CD4-positive, alpha-beta T cell (primary cell): ENCODE results near the gene NEUROD1. TPM values are rescaled to one million over a fixed set of nuclear protein-coding genes. Genes with fewer than 3 reads are reported as not detected.

Experiments
- ATAC-seq: fragments of 200-7000 bp; cut with Tn5 transposase; one replicate; pipeline ENCODE4 v1.10.0; 2022; ENCODE audit warnings: mild to moderate bottlenecking; ENCODE audit not compliant: poor library complexity
- CTCF ChIA-PET: fragments of 350-600 bp; sonication (Branson Sonifier 250); formaldehyde crosslinking; loops from one replicate; lab custom pipeline; 2021; ENCODE audit warnings: antibody characterized with exemption, inconsistent platforms; lab: Charles Lee
- POLR2A ChIA-PET: fragments of 350-600 bp; sonication (Branson Sonifier 250); formaldehyde crosslinking; loops from one replicate; lab custom pipeline; 2021; ENCODE audit warnings: antibody characterized with exemption, inconsistent platforms; lab: Charles Lee
- DNase-seq, 14 experiments: peaks; one replicate each; pipeline ENCODE4 v3.0.0-alpha.2; 2013 to 2020; ENCODE audit warnings: mixed read lengths in 2 of 14
- H3K27ac ChIP-seq, 2 donors: one replicate each; pipeline versions ENCODE4 v1.5.1 to v1.7.0; 2013; ENCODE audit warnings: low read length in 2 of 2, low read depth in 1 of 2, mild to moderate bottlenecking in 1 of 2
- H3K27me3 ChIP-seq, 2 experiments: 1 replicate in 1 of 2; 2 replicates in 1 of 2; pipeline versions ENCODE4 v1.6.1 to v1.7.0; 2013; ENCODE audit warnings: low read length in 2 of 2, control low read depth in 1 of 2, mild to moderate bottlenecking in 1 of 2, moderate library complexity in 1 of 2; ENCODE audit not compliant: insufficient read depth in 2 of 2, control insufficient read depth in 1 of 2
- H3K36me3 ChIP-seq: one replicate; pipeline ENCODE4 v1.6.1; 2013; ENCODE audit warnings: low read length, control low read depth; ENCODE audit not compliant: insufficient read depth
- H3K4me1 ChIP-seq: one replicate; pipeline ENCODE4 v1.6.1; 2013; ENCODE audit warnings: low read length, control low read depth; ENCODE audit not compliant: insufficient read depth
- H3K4me3 ChIP-seq: one replicate; pipeline ENCODE4 v1.5.1; 2013; ENCODE audit warnings: mild to moderate bottlenecking, low read length, moderate library complexity
- H3K9me3 ChIP-seq, 2 experiments: 1 replicate in 1 of 2; 2 replicates in 1 of 2; pipeline versions ENCODE4 v1.6.1 to v1.7.0; 2013; ENCODE audit warnings: low read length in 2 of 2, mild to moderate bottlenecking in 2 of 2, control low read depth in 1 of 2, moderate library complexity in 1 of 2; ENCODE audit not compliant: control insufficient read depth in 1 of 2, insufficient read depth in 1 of 2
- H3K27ac Mint-ChIP-seq: one replicate; pipeline ENCODE4 v1.8.0; 2020; ENCODE audit warnings: mixed read lengths
- H3K27me3 Mint-ChIP-seq: one replicate; pipeline ENCODE4 v1.8.0; 2021; ENCODE audit warnings: mixed read lengths
- H3K36me3 Mint-ChIP-seq: one replicate; pipeline ENCODE4 v1.8.0; 2021; ENCODE audit warnings: low read depth, mixed read lengths
- H3K4me1 Mint-ChIP-seq: one replicate; pipeline ENCODE4 v1.8.0; 2021; ENCODE audit warnings: low read depth, mixed read lengths
- H3K4me3 Mint-ChIP-seq: one replicate; pipeline ENCODE4 v1.8.0; 2020; ENCODE audit warnings: mild to moderate bottlenecking, mixed read lengths
- H3K9me3 Mint-ChIP-seq: one replicate; pipeline ENCODE4 v1.8.0; 2020; ENCODE audit warnings: mixed read lengths
- intact Hi-C, 2 experiments: fragments of 100-400 bp; cut with DNase I in 1 of 2; cut with micrococcal nuclease in 1 of 2; formaldehyde crosslinking; loops; one replicate each; pipeline versions ENCODE4 v1.15.1 to v1.9.0; 2023 to 2025; cut with DNase I, micrococcal nuclease
- total RNA-seq, 174 experiments: library from RNA in 2 of 174; stranded (reverse) in 2 of 174; gene quantifications; one replicate each; pipeline ENCODE4 v1.2.3 and lab custom pipeline; 2021 to 2026
- TF ChIP-seq, protein P1 (sequence below): fragments of 200-600 bp; IDR thresholded peaks from one replicate; pipeline ENCODE4 v1.8.0; 2022; ENCODE audit warnings: antibody characterized with exemption, mild to moderate bottlenecking

Gene NEUROD1
- total RNA-seq, 2 experiments from 2014 or later = not detected

DNA sequence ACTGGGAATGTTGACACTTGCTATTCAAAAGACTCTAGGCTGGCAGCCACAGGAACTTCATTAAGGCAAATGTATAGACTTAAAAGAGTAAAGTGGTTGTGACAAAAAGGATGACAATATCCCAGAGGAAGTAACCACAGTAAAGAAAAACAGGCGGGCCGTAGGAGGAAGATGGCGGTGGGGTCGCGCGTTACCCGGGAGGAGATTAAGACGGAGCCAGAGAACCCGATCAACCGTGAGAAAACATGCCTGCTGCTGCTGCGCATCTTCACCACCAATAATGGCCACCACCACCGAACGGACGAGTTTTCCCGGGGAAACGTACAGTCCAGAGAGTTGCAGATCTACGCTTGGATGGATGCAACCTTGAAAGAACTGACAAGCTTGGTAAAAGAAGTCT lies 14.0 kb upstream of the NEUROD1 start:
- Mint-ChIP-seq H3K27ac (no peak overlapping the region), H3K4me1 (no peaks in the 10 kb centered on the region), H3K36me3 (no peaks in the 10 kb centered on the region), H3K27me3 (peaks cover 15% of the 10 kb centered on the region), H3K9me3 (no peaks in the 10 kb centered on the region), H3K4me3 (no peak overlapping the region)
- Histone ChIP-seq H3K4me3 (no peak overlapping the region), H3K27ac (no peak overlapping the region), H3K36me3 (no peaks in the 10 kb centered on the region), H3K27me3 (peaks cover 0 to 13% of the 10 kb centered on the region in 2 experiments), H3K4me1 (no peaks in the 10 kb centered on the region), H3K9me3 (no peaks in the 10 kb centered on the region)
- ATAC-seq (no peak), DNase-seq (no peak)
- ChIA-PET CTCF (no interaction called here), POLR2A (no interaction called here)
- TF ChIP-seq, protein P1, sequence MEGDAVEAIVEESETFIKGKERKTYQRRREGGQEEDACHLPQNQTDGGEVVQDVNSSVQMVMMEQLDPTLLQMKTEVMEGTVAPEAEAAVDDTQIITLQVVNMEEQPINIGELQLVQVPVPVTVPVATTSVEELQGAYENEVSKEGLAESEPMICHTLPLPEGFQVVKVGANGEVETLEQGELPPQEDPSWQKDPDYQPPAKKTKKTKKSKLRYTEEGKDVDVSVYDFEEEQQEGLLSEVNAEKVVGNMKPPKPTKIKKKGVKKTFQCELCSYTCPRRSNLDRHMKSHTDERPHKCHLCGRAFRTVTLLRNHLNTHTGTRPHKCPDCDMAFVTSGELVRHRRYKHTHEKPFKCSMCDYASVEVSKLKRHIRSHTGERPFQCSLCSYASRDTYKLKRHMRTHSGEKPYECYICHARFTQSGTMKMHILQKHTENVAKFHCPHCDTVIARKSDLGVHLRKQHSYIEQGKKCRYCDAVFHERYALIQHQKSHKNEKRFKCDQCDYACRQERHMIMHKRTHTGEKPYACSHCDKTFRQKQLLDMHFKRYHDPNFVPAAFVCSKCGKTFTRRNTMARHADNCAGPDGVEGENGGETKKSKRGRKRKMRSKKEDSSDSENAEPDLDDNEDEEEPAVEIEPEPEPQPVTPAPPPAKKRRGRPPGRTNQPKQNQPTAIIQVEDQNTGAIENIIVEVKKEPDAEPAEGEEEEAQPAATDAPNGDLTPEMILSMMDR = no peak
- intact Hi-C loops = no loop called here

DNA sequence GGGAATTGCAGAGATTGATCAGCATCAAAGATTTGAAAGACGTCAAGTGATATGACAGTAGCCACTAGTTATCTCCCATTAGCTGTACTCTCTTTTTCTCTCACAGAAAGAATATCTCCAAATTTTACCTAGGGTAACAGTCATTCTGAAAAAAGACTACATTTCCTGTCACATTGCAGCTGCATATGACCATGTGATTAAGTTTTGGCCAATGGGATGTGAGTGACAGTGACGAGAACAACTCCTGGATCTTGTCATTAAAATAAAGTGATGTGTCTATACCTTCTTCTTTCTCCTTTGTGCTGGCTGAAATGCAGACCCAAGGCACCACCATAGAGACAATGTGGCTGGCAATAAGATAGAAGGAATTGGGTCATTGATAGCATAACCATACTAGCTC lies 10.5 kb upstream of the NEUROD1 start:
- Mint-ChIP-seq H3K36me3 (no peaks in the 10 kb centered on the region), H3K9me3 (no peaks in the 10 kb centered on the region), H3K27me3 (peaks cover 40% of the 10 kb centered on the region), H3K4me3 (no peak overlapping the region), H3K4me1 (no peaks in the 10 kb centered on the region), H3K27ac (no peak overlapping the region)
- ChIA-PET CTCF (interaction anchor here (0.6 to 0.9 kb wide), 2 partner anchors 35 to 1271 kb away, joined by 3 read pairs; no protein-coding TSS in a partner anchor), POLR2A (no interaction called here)
- TF ChIP-seq, protein P1 = no peak
- no peaks in the 10 kb centered on the region for H3K9me3 ChIP-seq
- intact Hi-C loops = no loop called here
- no peaks in the 10 kb centered on the region for H3K36me3 ChIP-seq
- DNase-seq = no peak
- no peak overlapping the region for H3K4me3 ChIP-seq
- H3K4me1 ChIP-seq = no peaks in the 10 kb centered on the region
- H3K27me3 ChIP-seq = peaks cover 8 to 18% of the 10 kb centered on the region in 2 experiments
- H3K27ac ChIP-seq = no peak overlapping the region
- ATAC-seq = no peak

DNA sequence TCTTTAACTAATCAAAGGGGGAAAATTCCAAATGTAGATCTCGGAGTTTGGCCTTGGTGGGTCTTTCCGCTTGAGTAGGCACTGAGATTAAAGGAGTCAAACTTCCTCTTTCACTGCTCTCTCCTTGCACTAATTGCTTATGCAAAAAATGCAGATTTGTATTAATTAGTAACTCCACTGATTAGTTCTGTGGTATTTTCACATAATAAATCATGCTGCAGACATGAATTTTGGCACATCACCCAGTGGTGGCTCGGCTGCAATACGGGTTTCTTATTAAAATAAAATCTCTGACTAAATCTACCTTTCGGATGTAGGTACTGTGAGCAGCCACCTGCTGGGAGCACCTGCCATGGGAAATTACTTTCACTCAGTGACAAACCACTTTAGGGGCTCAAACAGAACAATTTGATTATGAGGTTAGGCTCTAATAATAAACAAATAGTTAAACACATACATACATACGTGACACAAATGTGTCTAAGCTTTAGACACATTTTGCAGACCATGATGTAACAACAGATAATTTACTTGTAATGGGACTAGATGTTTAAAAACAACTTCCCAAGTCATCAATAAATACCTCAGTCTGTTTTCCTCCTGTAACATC lies 6.4 kb upstream of the NEUROD1 start:
- ATAC-seq = no peak
- Histone ChIP-seq H3K9me3 (peaks cover 0 to 31% of the 10 kb centered on the region in 2 experiments), H3K36me3 (no peaks in the 10 kb centered on the region), H3K27me3 (peaks cover 45 to 60% of the 10 kb centered on the region in 2 experiments), H3K27ac (no peak overlapping the region), H3K4me1 (peaks cover 33% of the 10 kb centered on the region), H3K4me3 (no peak overlapping the region)
- ChIA-PET CTCF (no interaction called here), POLR2A (no interaction called here)
- peaks cover 32% of the 10 kb centered on the region for H3K4me1 Mint-ChIP-seq
- H3K9me3 Mint-ChIP-seq = no peaks in the 10 kb centered on the region
- intact Hi-C loops = no loop called here
- H3K4me3 Mint-ChIP-seq = no peak overlapping the region
- no peaks in the 10 kb centered on the region for H3K36me3 Mint-ChIP-seq
- H3K27ac Mint-ChIP-seq = no peak overlapping the region
- peaks cover 77% of the 10 kb centered on the region for H3K27me3 Mint-ChIP-seq
- DNase-seq = no peak
- TF ChIP-seq, protein P1 = no peak
